ENCODE results near the gene TUG1. TPM values are rescaled to one million over a fixed set of nuclear protein-coding genes. Genes with fewer than 3 reads are reported as not detected.

TUG1 gene
- total RNA-seq = 10 to 100 TPM; 33.3 to 90.5 (median 55.0) TPM
- 10 to 100 TPM; 46.7 to 66.4 (median 47.0) TPM for polyA plus RNA-seq
- long read RNA-seq, donor 1, full-length matches to known transcripts = 25 of 25 reads
- long read RNA-seq, donor 1, partial matches to known transcripts = 0 of 25 reads
- long read RNA-seq, donor 1, other reads (novel, unspliced or antisense) = 0 of 25 reads
- long read RNA-seq, donor 2, full-length matches to known transcripts = 31 of 31 reads
- long read RNA-seq, donor 2, partial matches to known transcripts = 0 of 31 reads
- long read RNA-seq, donor 2, other reads (novel, unspliced or antisense) = 0 of 31 reads
- long read RNA-seq, donor 3, full-length matches to known transcripts = 21 of 35 reads
- long read RNA-seq, donor 3, partial matches to known transcripts = 14 of 35 reads
- long read RNA-seq, donor 3, other reads (novel, unspliced or antisense) = 0 of 35 reads
- long read RNA-seq, donor 4, full-length matches to known transcripts = 4 of 8 reads
- long read RNA-seq, donor 4, partial matches to known transcripts = 0 of 8 reads
- long read RNA-seq, donor 4, other reads (novel, unspliced or antisense) = 4 of 8 reads
- long read RNA-seq, donor 5, full-length matches to known transcripts = 10 of 16 reads
- long read RNA-seq, donor 5, partial matches to known transcripts = 1 of 16 reads
- long read RNA-seq, donor 5, other reads (novel, unspliced or antisense) = 5 of 16 reads
- long read RNA-seq, donor 6, full-length matches to known transcripts = 2 of 9 reads
- long read RNA-seq, donor 6, partial matches to known transcripts = 0 of 9 reads
- long read RNA-seq, donor 6, other reads (novel, unspliced or antisense) = 7 of 9 reads
- long read RNA-seq, donor 7, full-length matches to known transcripts = 17 of 17 reads
- long read RNA-seq, donor 7, partial matches to known transcripts = 0 of 17 reads
- long read RNA-seq, donor 7, other reads (novel, unspliced or antisense) = 0 of 17 reads
- long read RNA-seq, donor 8, full-length matches to known transcripts = 50 of 50 reads
- long read RNA-seq, donor 8, partial matches to known transcripts = 0 of 50 reads
- long read RNA-seq, donor 8, other reads (novel, unspliced or antisense) = 0 of 50 reads
- long read RNA-seq, donor 9, full-length matches to known transcripts = 24 of 24 reads
- long read RNA-seq, donor 9, partial matches to known transcripts = 0 of 24 reads
- long read RNA-seq, donor 9, other reads (novel, unspliced or antisense) = 0 of 24 reads
- long read RNA-seq, donor 10, full-length matches to known transcripts = 21 of 21 reads
- long read RNA-seq, donor 10, partial matches to known transcripts = 0 of 21 reads
- long read RNA-seq, donor 10, other reads (novel, unspliced or antisense) = 0 of 21 reads

- TF ChIP-seq CTCF (IDR thresholded peaks at IDR 0.05) (peak in 1 of 6 experiments; percentile 26), POLR2A (IDR thresholded peaks at IDR 0.05) (peak; percentile 52 to 91)
- intact Hi-C loops (cut with DNase I) = loop anchor here in 1 of 2 donors (5.0 kb wide), 1 partner anchor 118 kb away; no protein-coding TSS in a partner anchor
- peak; percentile 98 to 100 (median 99) for DNase-seq
- H3K4me1 ChIP-seq (replicated peaks in 1 of 2) = peaks cover 8 to 40% of the 10 kb centered on the region in 2 donors
- H3K9me3 ChIP-seq (replicated peaks in 1 of 3) = peaks cover 0 to 9% (median 0%) of the 10 kb centered on the region in 3 donors
- H3K4me3 ChIP-seq = peak within 1 kb of the TSS; percentile 37 to 88 (median 62)
- H3K27ac ChIP-seq = peak within 1 kb of the TSS; percentile 56 to 98 (median 97)
- 0 to 2% (median 0%) methylated on average over 3 to 67 of the region's 67 CpGs for WGBS, 4 donors
- H3K27me3 ChIP-seq = no peaks in the 10 kb centered on the region
- H3K36me3 ChIP-seq (replicated peaks in 1 of 2) = peaks cover 0 to 12% of the 10 kb centered on the region in 2 donors
These were observed at the start of gene TUG1 for GRCh38 chr22:30968924-30969531. TUG1 (plus strand) TSS chr22:30969265.

GRCh38 chr22:30919973-30920372, 49.1 kb upstream of the TUG1 start:
- no peak for DNase-seq
- no peak overlapping the region for H3K27ac ChIP-seq
- H3K27me3 ChIP-seq = no peaks in the 10 kb centered on the region
- TF ChIP-seq POLR2A (IDR thresholded peaks at IDR 0.05) = no peak
- TF ChIP-seq CTCF (IDR thresholded peaks at IDR 0.05) = no peak
- intact Hi-C loops (cut with DNase I) = loop anchor here (2.0 to 10.0 kb wide), 3 partner anchors 157 to 285 kb away; partner anchors contain the start of gene SLC35E4 (in 2 of the 2)
- peaks cover 0 to 15% (median 0%) of the 10 kb centered on the region in 3 donors for H3K9me3 ChIP-seq (replicated peaks in 1 of 3)
- no peaks in the 10 kb centered on the region for H3K36me3 ChIP-seq (replicated peaks in 1 of 2)
- H3K4me1 ChIP-seq (replicated peaks in 1 of 2) = peaks cover 0 to 13% of the 10 kb centered on the region in 2 donors
- WGBS, 4 donors = 76 to 82% (median 80%) methylated on average over 7 of the region's 7 CpGs
- H3K4me3 ChIP-seq = no peak overlapping the region

- no peak overlapping the region for H3K27ac ChIP-seq
- peaks cover 0 to 13% of the 10 kb centered on the region in 2 donors for H3K4me1 ChIP-seq (replicated peaks in 1 of 2)
- intact Hi-C loops (cut with DNase I) = loop anchor here (2.0 to 10.0 kb wide), 3 partner anchors 158 to 286 kb away; partner anchors contain the start of gene SLC35E4 (in 2 of the 2)
- DNase-seq = peak; percentile 72 to 90 (median 78)
- 0 to 2% (median 1%) methylated on average over 9 of the region's 9 CpGs for WGBS, 4 donors
- no peaks in the 10 kb centered on the region for H3K36me3 ChIP-seq (replicated peaks in 1 of 2)
- no peaks in the 10 kb centered on the region for H3K27me3 ChIP-seq
- H3K9me3 ChIP-seq (replicated peaks in 1 of 3) = peaks cover 0 to 11% (median 0%) of the 10 kb centered on the region in 3 donors
- H3K4me3 ChIP-seq = no peak overlapping the region
- peak; percentile 67 to 92 (median 86) for TF ChIP-seq CTCF (IDR thresholded peaks at IDR 0.05)
- TF ChIP-seq POLR2A (IDR thresholded peaks at IDR 0.05) = no peak
These were observed 48.7 kb upstream of the TUG1 start for GRCh38 chr22:30920407-30920806.

Data from adrenal gland (tissue), 19 donors.